NCI-H1930 (cell line): ENCODE data around the gene TMEM108.

ENCODE experiments used
- DNase-seq, 2 experiments: peaks; one replicate each; lab custom pipeline; 2025; lab: John Stamatoyannopoulos, UW

TMEM108 gene

DNA sequence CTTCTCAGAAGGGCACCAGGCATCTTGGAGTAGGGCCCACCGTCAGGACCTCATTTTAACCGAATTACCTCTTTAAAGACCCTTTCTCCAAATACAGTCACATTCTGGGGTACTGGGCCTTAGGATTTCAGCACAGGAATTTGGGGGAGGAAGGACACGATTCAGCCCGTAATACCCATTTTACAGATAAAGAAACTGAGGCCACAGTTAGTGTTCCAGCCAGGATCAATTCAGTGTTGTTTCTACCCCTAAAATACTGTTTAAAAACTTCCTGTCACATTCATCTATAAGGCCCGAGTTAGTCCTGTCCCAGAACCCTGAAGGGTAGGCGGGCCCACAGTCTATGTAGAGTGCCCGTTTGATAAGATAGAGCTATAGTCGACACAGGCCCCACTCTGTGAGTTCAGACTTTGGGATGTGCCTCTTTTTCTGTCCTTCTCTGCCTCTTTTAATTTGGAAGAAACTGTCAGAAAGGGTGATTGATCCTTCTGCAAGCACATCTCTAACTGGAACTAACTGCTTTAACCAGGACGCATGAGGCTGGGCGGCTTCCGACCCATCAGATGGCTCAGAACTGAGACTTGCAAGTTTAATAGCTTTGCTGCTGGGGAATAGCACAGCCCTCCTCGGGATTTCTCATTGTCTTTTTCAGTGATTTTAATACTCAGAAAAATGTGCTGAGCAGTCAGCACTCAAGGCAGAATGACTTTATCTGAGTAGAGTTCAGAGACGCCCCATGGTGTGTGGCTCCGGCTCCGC lies 381.1 kb downstream of the TMEM108 start:
- DNase-seq: no peak

DNA sequence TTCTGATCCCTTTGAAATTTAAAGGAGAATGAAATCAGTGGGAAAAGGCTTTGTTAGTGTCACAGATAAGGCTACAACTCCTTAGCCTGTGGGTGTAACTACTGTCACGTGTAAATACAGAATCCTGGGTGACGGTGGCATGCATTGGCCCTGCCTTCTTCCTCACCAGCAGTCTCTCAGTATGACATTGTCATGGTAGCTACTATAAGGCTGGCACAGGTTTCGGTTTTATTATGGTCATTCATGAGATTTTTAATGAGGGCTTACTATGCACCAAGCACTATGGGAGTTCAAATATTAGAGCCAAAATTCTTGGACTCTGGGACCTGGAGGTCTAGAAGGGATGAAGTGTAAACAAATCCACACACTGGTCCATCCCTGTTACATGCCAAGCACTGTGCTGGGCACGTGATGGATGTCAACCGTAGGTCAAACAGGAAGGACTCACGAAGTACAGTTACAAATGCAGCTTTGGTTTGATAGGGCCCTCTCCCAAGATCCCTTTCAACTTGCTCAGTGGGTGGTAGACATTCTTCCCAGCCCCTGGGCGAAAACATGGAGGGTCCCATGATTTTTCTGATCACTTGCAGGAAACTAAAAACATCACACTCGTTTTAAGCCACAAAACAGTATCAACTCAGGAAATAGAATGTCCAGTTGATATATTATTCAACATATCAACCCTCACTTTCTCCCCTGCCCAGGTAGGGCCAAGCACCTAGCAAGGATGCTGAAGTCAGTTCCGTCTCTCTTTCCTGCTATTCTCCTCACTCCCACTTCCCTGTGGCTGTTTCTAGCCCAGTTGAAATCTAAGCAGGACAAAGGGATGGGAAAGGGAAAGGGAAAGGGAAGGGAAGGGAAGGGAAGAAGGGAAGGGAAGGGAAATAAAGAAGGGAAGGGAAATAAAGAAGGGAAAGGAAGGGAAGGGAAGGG lies 387.0 kb downstream of the TMEM108 start:
- no peak for DNase-seq

DNA sequence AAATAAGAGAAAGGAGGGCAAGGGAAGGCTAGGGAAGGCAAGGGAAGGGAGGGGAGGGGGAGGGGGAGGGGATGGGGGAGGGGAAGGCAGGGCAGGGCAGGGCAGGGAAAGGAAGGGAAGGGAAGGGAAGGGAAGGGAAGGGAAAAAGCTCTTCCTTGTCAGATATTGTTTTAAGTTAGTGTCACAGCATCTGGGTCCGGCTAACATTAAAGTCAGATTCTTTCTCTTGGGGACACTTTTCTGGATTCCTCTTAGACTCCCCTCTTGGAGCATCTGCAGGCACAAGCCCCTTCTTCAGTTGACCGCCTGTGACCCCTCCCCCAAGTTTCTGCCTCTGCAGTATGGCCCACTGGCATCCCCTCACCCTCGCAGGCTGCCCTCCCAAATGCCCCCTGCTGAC lies 387.7 kb downstream of the TMEM108 start:
- DNase-seq: no peak

DNA sequence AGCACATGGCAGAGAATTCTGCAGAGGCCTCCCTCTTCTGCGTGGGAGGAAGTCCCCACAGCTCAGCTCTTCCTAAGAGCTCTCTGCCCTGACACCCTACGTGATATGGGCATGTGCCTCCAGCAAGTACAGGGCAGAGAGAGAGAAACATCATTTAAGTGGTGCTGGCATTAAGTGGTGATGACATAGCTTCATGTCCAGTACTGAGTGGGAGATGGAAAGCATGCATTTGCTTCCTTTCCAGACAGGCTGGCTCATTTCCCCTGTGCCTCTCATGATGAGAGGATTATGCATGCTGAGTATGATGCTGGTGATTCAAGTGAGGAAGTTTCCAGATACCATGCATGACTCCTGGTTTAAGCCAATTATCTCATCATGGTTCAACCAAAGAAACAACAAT lies 388.5 kb downstream of the TMEM108 start:
- no peak for DNase-seq

DNA sequence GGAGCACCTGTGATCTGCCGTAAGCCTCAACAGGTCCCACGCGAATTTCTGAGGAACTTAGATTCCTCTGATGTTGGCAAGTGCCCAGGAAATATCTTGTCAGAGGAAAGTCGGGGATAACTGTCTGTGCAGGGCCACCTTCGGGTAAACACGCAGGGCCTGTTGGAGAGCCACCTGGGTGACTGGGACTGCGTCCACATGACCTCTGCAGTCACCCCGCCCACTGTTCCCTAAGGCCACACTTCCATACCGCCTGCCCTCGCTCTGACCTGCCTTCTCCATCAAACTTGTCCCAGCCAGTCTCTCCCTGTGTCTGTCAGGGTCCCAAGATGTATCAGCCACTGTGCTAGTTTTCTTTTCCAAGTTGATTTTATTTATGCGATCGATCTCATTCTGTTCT lies 390.4 kb downstream of the TMEM108 start:
- DNase-seq: no peak

DNA sequence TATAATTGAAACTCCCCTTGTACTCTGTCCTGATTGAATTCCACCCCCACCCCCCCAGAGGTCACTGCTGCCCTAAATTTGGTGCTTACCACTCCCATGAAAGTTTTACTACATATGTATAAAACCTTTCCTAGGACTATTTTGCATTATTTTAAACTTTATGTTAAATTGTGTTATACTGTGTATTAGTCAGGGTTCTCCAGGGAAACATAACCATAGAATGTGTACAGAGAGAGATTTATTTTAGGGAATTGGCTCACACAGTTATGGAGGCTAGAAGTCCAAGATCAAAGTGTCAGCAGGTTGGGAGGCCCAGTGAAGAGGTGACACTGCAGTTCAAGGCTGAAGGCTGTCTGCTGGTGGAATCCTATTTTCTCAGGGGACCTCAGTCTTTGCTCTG lies 390.9 kb downstream of the TMEM108 start:
- DNase-seq: no peak

DNA sequence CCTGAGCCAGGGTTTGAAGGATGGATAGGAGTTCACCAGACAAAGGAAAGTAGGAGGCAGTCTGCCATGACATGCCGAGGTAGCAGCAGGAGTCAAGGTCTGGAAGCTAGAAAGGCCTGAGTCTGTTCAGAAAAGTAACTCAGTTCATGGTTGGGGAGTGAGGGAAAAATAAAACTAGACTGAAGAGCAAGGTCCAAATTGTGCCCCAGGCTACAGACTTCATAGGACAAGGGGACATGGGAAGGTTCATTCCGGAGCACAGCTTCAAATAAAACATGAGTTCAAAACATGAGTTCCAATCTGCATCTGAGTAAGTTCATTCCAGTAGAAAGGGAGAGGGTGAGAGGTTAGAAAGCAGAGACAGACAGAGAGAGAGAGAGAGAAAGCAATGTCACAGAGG lies 401.4 kb downstream of the TMEM108 start:
- no peak for DNase-seq

DNA sequence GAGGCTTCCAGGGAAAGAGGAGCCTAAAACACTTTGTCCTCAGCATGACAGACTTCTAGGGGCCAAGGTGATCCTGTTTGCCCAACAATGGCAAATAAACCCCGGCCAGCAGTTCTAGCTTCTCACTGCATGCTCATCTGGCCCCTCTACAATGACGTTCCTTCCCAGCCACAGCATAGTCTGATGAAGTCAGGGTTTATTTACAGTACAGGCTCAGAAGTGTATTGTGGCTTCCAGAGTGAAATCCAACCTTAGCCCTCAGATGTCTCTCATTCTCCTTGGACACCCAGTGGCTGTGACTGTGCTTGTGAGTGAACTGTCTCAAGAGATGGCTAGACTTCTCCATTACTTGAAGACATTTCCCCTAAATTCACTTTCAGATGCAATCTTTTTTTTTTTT lies 402.5 kb downstream of the TMEM108 start:
- no peak for DNase-seq

DNA sequence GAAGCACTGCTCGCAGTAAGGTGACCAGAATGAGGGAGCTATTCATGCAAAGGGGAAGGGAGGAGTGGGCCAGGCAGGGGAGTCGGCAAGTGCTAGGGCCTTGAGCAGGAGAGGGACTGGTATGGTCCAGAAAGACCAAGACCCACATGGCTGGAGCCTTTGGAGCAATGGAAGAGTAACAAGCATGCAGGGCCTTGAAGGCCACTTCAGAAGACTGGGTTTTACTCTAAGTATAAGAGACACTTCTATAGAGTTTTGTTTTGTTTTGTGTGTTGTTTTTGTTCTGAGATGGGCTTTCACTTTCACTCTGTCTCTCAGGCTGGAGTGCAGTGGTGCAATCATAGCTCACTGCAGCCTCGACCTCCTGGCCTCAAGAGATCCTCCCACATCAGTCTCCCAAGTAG lies 403.7 kb downstream of the TMEM108 start:
- no peak for DNase-seq

DNA sequence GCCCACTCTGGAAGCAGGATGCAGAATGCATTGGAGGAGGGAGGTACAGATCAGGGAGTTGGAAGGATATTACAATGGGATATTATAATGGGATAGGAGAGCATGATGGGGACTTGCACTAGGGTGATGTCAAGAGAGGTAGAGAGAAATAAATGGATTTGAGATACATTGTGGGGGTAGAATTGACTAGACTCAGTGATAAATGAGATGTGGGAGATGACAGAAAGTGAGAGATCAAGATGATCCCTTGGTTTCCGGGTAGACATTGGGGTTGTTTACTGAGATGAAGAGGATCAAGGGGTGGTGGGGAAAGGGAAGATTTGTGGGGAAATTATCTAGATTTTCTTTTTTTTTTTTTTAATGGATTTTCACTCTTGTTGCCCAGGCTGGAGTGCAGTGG lies 404.3 kb downstream of the TMEM108 start:
- no peak for DNase-seq

DNA sequence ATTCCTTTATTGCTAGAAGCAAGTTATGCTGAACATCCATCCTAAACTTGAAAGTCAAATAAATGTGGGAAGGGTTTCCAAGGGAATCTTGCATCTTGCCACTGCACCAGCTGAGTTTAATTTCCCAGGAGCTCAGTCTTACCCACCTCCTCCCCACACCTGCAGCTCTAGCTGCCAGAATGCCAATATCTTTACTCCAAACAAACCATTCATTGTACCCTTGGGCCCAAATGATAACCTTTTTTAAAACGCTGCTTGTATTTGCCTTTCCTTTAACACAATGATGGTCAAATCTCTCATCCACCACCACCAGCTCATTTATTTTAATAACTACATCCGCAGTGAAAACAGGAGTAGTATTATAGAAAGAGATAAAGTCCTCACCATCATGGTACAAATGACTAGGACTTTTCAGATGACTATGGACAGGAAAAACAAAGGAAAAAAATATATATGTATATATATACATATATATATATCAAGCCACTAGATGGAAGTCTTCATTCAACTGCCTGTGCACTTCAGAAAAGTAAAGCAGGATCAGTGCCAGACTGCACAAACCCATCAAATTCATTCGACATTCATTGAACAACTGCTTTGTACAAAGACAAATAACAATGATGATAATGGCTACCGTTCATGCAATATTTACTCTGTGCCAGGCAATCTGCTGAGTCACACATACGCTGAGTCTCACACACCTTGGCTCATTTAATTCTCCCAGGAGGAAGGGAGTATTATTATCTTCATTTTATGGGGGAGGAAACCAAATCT lies 405.6 kb downstream of the TMEM108 start:
- peak; percentile 43 to 71 for DNase-seq

DNA sequence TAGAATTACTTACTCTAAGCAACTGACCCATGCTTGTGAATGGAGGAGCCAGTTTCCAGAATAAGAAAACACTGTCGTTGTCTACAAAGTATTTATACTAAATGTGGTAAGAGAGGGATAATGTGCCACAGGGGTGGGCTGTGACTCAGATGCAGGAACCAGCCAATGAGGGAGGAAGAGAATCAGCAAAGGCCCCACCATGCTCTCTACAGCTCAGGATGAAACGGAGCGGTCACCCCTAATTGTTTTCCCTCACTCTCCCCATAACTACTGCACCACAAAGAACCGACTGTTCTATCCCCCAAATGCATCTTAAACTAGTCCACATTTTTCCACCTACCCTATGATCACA lies 406.2 kb downstream of the TMEM108 start:
- peak in 1 of 2 experiments; percentile 26 for DNase-seq

DNA sequence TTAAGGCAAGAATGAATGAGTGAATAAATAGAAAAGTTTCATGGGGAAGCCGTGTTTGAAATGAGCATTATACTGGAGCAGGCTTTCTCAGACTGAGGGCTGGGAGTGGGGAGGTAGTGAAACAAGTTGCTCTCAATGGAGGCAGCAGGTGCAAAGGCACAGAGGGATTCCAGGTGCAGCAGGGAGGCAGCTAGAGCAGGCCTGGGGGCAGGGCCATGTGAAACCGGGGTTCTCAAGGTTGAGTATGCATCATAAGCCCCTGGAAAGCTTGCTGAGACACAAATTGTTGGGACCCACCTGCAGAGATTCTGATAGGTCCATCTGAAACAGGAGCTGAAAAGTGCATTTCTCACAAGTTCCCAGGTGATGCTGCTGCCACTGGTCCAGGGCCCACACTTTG lies 406.9 kb downstream of the TMEM108 start:
- no peak for DNase-seq
